Heart left ventricle (tissue), 16 donors: Measurements from ENCODE around the gene SNX5. TPM values are rescaled to one million over a fixed set of nuclear protein-coding genes. Genes with fewer than 3 reads are reported as not detected.

Experiments used
- ATAC-seq, 4 donors: fragments of 200-7000 bp; cut with Tn5 transposase; one replicate each; pipeline ENCODE4 v1.9.1; 2020 to 2022; ENCODE audit warnings: moderate library complexity in 4 of 4, mild to moderate bottlenecking in 3 of 4, moderate number of reproducible peaks in 1 of 4
- DNase-seq, 5 donors: peaks; one replicate each; pipeline ENCODE4 v3.0.0-alpha.2; 2020
- H3K27ac ChIP-seq, 12 donors: fragments of 200-600 bp; sonication (generic) in 4 of 12; one replicate each; pipeline versions ENCODE4 v1.5.0 to v1.8.0; 2016 to 2022; ENCODE audit warnings: mild to moderate bottlenecking in 2 of 12
- H3K27me3 ChIP-seq, 9 donors: fragments of 200-600 bp; sonication (generic) in 2 of 9; one replicate each; pipeline versions ENCODE4 v1.5.1 to v1.8.0; 2016 to 2022; ENCODE audit warnings: mild to moderate bottlenecking in 3 of 9
- H3K36me3 ChIP-seq, 9 donors: fragments of 200-600 bp; sonication (generic) in 2 of 9; one replicate each; pipeline versions ENCODE4 v1.5.0 to v1.8.0; 2018 to 2022; ENCODE audit warnings: mild to moderate bottlenecking in 2 of 9
- H3K4me1 ChIP-seq, 12 donors: fragments of 200-600 bp; sonication (generic) in 4 of 12; one replicate each; pipeline versions ENCODE4 v1.5.0 to v1.8.0; 2016 to 2022; ENCODE audit warnings: mild to moderate bottlenecking in 3 of 12
- H3K4me3 ChIP-seq, 12 donors: fragments of 200-600 bp; sonication (generic) in 4 of 12; one replicate each; pipeline versions ENCODE4 v1.5.0 to v1.8.0; 2017 to 2022; ENCODE audit warnings: mild to moderate bottlenecking in 9 of 12, moderate library complexity in 4 of 12
- H3K9me3 ChIP-seq, 12 donors: fragments of 200-600 bp; sonication (generic) in 4 of 12; one replicate each; pipeline versions ENCODE4 v1.5.0 to v1.8.0; 2016 to 2022; ENCODE audit warnings: mild to moderate bottlenecking in 1 of 12
- CTCF ChIP-seq, 12 donors: fragments of 200-600 bp; sonication (generic) in 4 of 12; IDR thresholded peaks; one replicate each; pipeline versions ENCODE4 v1.5.0 to v1.8.0; 2018 to 2022; ENCODE audit warnings: antibody characterized with exemption in 12 of 12, mild to moderate bottlenecking in 5 of 12
- POLR2A ChIP-seq, 2 donors: fragments of 450-650 bp; IDR thresholded peaks; one replicate each; pipeline ENCODE4 v1.6.1; 2017; ENCODE audit warnings: antibody characterized with exemption in 2 of 2, mild to moderate bottlenecking in 2 of 2, moderate library complexity in 2 of 2
- WGBS, 4 donors: extraction: QIAGEN DNeasy Blood & Tissue Kit in 2 of 4; methylation state at CpG; one replicate each; pipeline versions ENCODE4 v1.1.5 to v1.1.7; 2013 to 2018; 5-methylcytosine and 5-hydroxymethylcytosine counted together
- intact Hi-C, 10 donors: fragments of 100-400 bp; cut with DNase I; formaldehyde crosslinking; loops; one replicate each; pipeline versions ENCODE4 v1.11.1 to v1.14.2; 2022
- polyA plus RNA-seq, 2 donors: library from polyadenylated mRNA; stranded (reverse); fragments of 200-250 nt; gene quantifications; one replicate each; pipeline ENCODE4 v1.2.3, GENCODE V29; 2013
- total RNA-seq, 9 donors: library from RNA; depleted of rRNA in 2 of 9; stranded (reverse); fragments of >200 nt in 2 of 9; fragmentation: NEBNext Ultra II Directional in 3 of 9; extraction: Animal tissue kit (Norgen Biotek cat#: 25700) in 3 of 9; gene quantifications; one replicate each; pipeline versions ENCODE4 v1.1.0 to v1.2.4, GENCODE V29; 2016 to 2023
- donor health status: ischemic (EF 13 %, LVEDD 7.1; RV severe dilation, severe dysfunction).
- donor health status: healthy with polysubstance abuse.
- donor health status: DM: no; HTN: yes; CAD: no.
- donor health status: DM: no; HTN: no; CAD: no.
- donor health status: ischemic (EF 25% LVEDD 6.9; RV normal size, moderate dysfunction).
- donor health status: ischemic (EF 25% LVEDD 5.7; RV mildly dilated, moderate dysfunction).
- donor health status: healthy.
- donor health status: DM: yes; HTN: yes; CAD: no.
- donor health status: ischemic (EF 35%, LVEDD 5.7; RV mildly dilated, moderate dysfunction).
- donor health status: nonischemic (EF 11% LVEDD 7.7; RV severe dilation, severe dysfunction).
- donor health status: DM: yes; HTN: yes; CAD: no.
- donor health status: PGD.
- donor health status: ischemic (EF 29% LVEDD 5.4; RV normal size, mild dysfunction).
- donor health status: nonischemic (EF 23%, LVEDD 6.1; RV moderate dilation, normal function).

The SNX5 gene
- total and polyA plus RNA-seq, 11 donors = 32.8 to 75.0 (median 44.0) TPM

- intact Hi-C loops = no loop called here
- H3K4me1 ChIP-seq = peaks cover 0 to 6% (median 0%) of the 10 kb centered on the region in 12 donors
- no peaks in the 10 kb centered on the region for H3K36me3 ChIP-seq
- H3K9me3 ChIP-seq = no peaks in the 10 kb centered on the region
- 80 to 90% (median 81%) methylated on average over 21 of the region's 21 CpGs for WGBS, 4 donors
- DNase-seq (no peak), ATAC-seq (no peak)
- H3K27ac ChIP-seq = no peak overlapping the region
- no peaks in the 10 kb centered on the region for H3K27me3 ChIP-seq
- TF ChIP-seq CTCF (IDR thresholded peaks at IDR 0.05) (no peak), POLR2A (IDR thresholded peaks at IDR 0.05) (no peak)
- no peak overlapping the region for H3K4me3 ChIP-seq
These were observed 36.8 kb upstream of the SNX5 start for GRCh38 chr20:18005170-18005989.

DNA sequence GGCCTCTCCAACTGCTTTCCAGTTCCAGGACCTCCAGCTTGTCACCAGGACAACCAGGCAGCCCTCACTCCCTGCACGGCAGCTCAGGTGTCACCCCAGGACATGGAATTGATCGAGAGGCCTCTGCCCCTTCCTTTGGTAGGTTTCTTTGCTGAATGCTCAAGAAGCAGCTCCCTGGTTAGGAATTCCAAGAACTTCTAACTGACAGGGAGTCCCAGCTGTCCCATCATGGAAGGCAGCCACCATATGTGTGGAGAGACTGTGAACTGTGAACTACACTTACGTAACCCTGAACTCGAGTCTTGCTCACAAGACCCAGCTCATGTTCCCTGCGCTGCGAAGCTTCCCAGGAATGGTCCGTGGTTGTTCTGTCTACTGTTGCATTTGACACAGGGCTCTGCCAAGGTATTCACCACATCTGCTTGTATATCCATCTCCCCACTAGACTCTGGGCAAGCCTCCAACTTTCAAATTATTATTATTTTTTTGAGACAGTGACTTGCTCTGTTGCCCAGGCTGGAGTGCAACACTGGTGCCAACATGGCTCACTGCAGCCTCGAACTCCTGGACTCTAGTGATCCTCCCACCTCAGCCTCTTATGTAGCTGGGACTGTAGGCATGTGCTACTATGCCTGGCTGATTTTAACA is 35.9 kb upstream of the SNX5 start:
- Histone ChIP-seq H3K27ac (no peak overlapping the region), H3K4me1 (peaks cover 0 to 6% (median 0%) of the 10 kb centered on the region in 12 donors), H3K4me3 (no peak overlapping the region), H3K27me3 (no peaks in the 10 kb centered on the region), H3K36me3 (no peaks in the 10 kb centered on the region), H3K9me3 (no peaks in the 10 kb centered on the region)
- intact Hi-C loops = no loop called here
- no peak for DNase-seq
- 65 to 84% (median 78%) methylated on average over 8 of the region's 8 CpGs for WGBS, 4 donors
- no peak for ATAC-seq
- no peak for TF ChIP-seq POLR2A (IDR thresholded peaks at IDR 0.05)
- no peak for TF ChIP-seq CTCF (IDR thresholded peaks at IDR 0.05)

DNA sequence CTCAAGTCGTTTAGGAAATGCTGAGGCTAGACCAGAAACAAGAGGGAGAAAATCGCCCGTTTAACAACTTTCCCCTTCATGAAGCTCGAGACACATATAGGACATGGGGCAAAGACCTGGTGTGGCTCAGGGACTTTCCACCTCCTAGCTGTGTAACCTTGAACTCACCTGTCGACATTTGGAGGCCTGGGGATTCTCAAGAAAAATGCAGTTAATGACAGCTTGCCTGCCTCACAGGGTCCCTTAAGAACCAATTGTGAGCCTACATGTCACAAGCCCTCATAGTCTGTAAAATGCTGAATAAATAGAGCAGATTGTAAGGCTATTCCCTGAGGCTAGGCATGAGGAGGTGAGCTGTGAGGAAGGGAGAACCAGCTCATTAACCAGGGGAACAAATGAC is 35.3 kb upstream of the SNX5 start:
- Histone ChIP-seq H3K9me3 (no peaks in the 10 kb centered on the region), H3K36me3 (no peaks in the 10 kb centered on the region), H3K4me3 (no peak overlapping the region), H3K27me3 (no peaks in the 10 kb centered on the region), H3K4me1 (peaks cover 0 to 6% (median 0%) of the 10 kb centered on the region in 12 donors), H3K27ac (no peak overlapping the region)
- no peak for TF ChIP-seq POLR2A (IDR thresholded peaks at IDR 0.05)
- TF ChIP-seq CTCF (IDR thresholded peaks at IDR 0.05) = no peak
- intact Hi-C loops = no loop called here
- no peak for ATAC-seq
- DNase-seq = no peak
- WGBS, 4 donors = 58 to 76% (median 63%) methylated on average over 5 of the region's 5 CpGs

- no peaks in the 10 kb centered on the region for H3K36me3 ChIP-seq
- H3K4me1 ChIP-seq = peaks cover 0 to 7% (median 0%) of the 10 kb centered on the region in 12 donors
- intact Hi-C loops = no loop called here
- TF ChIP-seq POLR2A (IDR thresholded peaks at IDR 0.05) = no peak
- TF ChIP-seq CTCF (IDR thresholded peaks at IDR 0.05) = no peak
- 63 to 80% (median 68%) methylated on average over 10 of the region's 10 CpGs for WGBS, 4 donors
- ATAC-seq = peak; percentile 45 to 93 (median 82)
- peak; percentile 14 to 71 (median 67) for DNase-seq
- H3K27ac ChIP-seq = peak overlapping the region in 1 of 12 donors; percentile 35
- H3K9me3 ChIP-seq = no peaks in the 10 kb centered on the region
- H3K27me3 ChIP-seq = no peaks in the 10 kb centered on the region
- no peak overlapping the region for H3K4me3 ChIP-seq
These were observed 32.7 kb upstream of the SNX5 start for GRCh38 chr20:18001131-18001921.
